Measurements from ENCODE around the gene KCNIP4.

The KCNIP4 gene

DNA sequence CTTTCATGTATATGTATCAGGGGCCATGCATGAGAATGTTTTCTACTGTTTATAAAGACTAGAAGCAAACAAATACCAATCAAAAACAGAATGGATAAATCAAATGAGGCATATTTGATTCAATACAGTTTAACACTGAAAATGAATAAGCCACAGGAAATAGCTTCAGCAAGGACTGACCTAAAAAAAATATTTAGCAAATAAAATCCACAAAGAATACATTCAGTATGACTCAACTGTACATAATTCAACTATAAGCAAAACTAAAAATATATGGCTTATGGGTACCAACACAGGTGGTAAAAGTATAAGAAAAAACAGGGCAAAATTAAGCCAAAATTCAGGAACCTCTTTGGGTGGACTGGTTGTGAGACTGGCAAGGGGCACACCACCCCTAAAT lies 112.9 kb downstream of the KCNIP4 start:
- DNase-seq = no peak

- DNase-seq = no peak
Observed at GRCh38 chr4:21830272-21830671, 118.3 kb downstream of the KCNIP4 start.

- DNase-seq = no peak
Observed at GRCh38 chr4:21827575-21827974, 121.0 kb downstream of the KCNIP4 start.

DNA sequence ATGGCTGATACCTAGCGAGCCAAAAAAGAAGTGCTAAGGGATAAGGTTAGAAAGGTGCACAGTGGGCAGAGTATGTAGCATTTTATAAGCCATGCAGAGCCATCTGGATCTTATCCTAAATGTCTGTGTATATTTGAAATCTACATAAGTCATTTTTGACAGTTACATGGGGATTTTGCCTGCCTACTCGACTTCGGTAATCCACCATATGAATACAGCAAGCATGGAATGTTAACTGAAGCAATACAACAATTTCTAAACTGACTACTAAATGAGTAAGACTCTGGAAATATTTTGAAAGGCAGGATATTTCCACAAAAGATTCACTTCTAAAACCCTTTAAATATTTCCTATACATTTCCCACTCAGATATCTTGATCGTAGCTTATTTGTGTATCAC lies 122.5 kb downstream of the KCNIP4 start:
- DNase-seq = no peak

DNA sequence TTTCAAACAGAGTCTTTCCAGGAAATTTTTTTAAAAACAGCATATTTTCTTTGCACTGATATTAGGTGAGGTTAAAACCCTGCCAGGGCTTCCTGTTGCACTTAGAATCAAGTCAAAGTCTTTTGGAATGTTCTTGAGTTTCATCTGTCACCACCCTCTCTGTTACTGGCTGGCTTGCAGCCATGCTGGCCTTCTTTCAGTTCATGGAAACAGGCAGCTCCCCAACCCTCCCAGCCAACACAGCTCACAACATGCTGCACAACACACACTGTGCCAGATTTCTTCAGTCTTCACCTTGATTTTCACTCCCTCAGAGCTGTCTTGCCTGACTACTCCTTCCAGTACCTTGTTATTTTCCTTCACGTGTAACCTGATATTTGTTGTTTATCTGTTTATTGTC lies 129.5 kb downstream of the KCNIP4 start:
- DNase-seq = no peak

- DNase-seq = no peak
Observed at GRCh38 chr4:21815651-21816377, 132.8 kb downstream of the KCNIP4 start.

GRCh38 chr4:21811565-21811964 lies 137.0 kb downstream of the KCNIP4 start:
- DNase-seq = no peak

DNA sequence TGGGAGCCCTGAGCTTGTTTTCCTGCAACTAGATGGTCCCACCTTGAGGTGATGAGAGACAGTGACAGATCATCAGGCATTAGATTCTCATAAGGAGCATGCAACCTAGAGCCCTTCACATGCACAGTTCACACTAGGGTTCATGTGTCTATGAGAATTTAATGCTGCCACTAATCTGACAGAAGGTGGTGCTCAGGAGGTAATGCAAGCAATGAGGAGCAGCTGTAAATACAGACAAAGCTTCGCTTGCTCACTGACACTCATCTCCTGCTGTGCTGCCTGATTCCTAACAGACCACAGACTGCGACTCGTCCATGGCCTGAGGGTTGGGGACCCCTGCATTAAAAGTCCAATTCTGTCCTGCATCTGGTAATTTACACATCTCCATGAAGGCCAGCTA lies 141.6 kb downstream of the KCNIP4 start:
- DNase-seq = no peak

DNA sequence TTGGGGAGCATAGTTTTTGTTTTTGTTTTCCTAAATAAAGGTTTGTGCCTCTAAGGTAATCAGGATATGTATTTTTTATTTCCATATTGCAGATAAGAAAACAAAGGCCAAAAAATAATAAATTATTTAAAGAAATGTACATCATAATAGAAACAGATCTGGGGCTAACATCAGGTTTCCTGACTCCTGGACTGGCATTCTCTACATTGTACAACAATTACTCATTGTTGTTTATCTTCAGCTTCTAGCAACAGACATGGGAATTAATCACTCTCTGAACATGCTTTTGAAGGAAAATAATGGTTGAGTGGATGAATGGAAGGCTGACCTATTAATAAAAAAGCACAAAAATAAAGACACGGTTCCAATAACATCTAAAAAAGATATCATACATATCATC lies 146.2 kb downstream of the KCNIP4 start:
- DNase-seq = no peak

GRCh38 chr4:21801661-21802385 lies 146.7 kb downstream of the KCNIP4 start:
- no peak for DNase-seq

GRCh38 chr4:21795091-21795490 lies 153.5 kb downstream of the KCNIP4 start:
- DNase-seq = no peak

DNA sequence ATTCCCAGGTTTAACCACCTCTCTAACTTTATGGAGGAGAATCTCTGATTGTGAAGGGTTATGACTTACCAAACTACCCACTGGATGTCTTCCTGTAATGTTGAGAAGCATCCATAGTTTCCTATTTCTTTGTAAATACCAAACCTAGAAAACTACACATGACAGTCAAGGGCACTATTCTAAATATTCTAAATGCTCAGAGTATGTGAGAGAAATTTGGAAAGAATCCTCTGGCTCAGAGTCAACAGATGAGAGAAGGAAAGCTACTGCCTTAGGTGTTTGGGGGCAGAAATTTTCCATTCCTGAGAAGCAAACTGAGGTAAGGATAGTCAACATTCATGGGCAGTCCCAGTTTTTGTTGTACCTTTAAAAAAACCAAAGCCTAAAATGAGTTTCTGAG lies 155.8 kb downstream of the KCNIP4 start:
- no peak for DNase-seq

DNA sequence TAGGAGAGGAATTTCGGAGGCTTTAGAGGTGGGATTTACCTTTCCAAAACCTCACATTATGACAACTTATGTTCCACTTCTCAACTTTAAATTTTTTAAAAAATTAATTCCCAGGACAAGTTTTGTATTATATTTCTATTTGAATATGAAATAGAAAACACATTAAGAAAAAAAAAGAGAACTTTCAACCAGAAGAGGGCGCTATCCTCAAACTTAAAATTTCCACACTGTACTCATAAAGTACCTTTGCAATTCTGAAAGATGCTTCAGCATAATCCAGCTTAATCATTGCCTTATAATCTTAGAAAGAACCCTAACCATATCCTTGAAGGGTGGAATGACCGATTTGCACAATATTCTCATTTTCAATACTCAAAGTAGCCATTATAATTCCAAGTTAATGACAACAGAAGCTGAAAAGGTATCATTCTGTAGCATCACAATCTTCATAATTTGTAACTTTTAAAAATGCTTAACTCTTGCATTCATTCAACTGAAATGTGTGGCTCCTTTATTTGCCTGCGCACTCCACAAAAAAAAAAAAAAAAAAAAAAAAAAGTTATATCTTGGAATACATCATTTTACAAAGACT lies 158.0 kb downstream of the KCNIP4 start:
- peak; percentile 48 to 56 for DNase-seq

DNA sequence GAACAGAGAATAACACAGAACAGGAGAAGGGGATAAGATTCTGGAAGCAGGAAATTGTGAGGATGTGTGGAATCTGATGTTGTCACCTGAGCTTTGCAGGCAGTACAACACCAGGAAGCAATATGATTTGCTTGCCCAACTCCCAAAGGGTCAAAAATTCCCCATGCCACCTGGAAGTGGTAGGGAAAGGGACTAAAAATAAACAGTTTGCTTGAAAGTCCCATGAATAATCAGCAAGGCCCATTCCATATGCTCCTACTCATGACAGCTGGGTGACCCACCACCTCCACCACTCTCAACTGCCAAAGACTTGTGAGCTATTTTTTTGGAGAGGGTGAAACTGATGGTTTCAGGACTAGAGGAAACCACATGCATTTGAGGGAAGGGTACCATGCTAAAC lies 168.4 kb downstream of the KCNIP4 start:
- no peak for DNase-seq

DNA sequence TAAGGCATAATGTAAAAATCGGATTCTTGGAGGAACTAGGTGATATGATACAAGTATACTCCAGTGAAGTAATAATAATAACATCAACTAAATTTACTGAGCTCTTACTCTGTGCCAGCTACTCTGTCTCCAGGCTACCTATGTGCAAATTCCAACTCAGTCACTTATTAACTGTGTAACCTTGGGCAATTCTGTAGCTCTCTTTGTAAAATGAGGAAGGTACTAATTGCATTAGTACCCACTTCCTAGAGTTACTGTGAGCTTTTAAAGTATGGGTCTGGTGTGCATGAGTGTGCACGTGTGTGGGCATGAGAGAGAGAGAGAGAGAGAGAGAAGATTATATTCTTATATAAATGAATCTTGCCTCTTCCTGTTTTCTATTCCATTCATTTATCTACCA lies 169.9 kb downstream of the KCNIP4 start:
- no peak for DNase-seq

DNA sequence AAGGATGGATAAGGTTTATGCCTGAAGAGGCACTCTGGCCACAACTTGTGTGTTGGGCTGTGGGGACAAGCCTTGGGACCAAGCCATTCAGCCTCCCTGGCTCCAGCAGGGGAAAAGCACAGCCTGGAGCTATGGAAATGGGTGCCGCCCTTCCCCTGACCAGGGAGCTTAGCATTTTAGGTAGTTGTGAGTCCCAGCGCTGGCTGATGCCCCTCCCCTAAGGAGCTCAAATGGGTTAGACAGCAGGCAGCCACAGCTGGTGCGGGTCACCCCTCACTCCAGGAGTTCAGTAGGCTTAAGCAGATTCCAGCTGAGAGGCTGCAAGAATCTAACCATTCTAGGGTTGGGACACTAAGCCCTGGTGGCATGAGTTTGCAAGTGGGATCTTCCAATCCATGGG lies 172.9 kb downstream of the KCNIP4 start:
- no peak for DNase-seq

- DNase-seq = no peak
Observed at GRCh38 chr4:21769404-21770147, 179.0 kb downstream of the KCNIP4 start.

DNA sequence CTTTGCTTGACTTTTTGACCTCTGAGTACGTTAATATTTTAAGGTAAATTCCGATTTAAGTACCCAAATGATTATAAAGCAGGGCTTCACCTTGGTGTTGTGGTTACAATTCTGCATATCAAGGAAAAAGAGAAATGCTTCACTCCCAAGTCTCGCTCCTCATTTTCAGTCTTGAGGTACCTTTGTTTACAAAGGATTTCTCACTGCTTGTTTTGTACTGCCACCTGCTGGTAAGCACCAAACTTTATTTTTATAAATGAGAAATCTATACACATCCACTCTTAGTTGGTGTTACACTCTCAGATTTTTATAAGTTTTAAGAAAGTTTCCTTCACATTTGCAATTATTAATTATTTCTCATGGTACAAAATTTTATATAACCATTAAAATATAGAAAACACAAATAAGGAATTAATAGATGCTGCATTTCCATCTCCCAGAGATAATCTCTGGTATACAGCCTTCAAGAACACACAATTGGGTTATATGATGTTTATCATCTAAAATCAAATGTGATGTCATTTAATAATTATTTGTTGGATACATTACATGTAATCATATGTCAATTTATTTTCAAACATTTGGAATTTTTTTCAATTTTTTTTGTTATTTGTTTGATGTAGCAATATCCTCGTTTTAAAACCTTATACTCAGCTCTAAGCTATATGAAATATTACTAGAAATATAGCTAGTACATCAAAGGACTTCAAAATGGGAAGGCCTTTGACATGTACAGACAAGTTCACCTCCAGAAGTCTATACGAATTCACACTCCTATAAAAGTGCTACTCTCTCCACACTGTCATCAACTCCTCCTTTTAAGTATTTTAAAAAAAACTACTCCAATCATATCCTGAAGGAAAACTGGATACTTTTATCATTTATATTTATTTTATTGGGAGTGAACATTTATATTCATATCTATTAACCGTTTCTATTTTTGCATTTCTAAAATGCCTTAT lies 179.9 kb downstream of the KCNIP4 start:
- peak; percentile 59 to 68 for DNase-seq

DNA sequence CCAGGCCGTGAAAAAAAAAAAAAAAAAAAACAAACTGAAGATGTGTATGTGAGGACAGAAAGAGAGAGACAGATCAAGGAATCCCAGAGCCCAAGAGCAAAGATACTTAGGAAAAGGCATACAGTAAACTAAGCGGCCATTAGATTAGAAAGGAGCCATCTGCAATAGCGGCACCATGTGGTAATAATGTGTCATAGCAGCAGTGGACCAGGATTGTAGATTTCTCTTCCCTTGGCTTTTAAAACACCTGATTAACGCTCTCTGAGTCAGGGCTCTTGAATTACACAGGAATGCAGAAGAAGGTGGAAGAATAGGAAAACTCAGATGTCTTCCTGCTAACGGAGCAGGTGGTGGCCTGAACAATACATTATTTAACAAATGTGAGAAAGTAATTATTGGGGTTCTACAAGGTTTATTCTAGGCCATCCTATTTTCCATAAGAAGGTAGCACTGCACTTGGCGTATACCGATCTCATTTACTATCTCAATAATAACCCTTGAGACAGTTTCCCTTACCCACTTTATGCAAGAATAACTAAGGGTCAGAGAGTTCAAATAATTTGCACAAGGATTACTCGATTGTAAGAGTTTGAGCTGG lies 182.7 kb downstream of the KCNIP4 start:
- peak; percentile 51 to 67 for DNase-seq

DNA sequence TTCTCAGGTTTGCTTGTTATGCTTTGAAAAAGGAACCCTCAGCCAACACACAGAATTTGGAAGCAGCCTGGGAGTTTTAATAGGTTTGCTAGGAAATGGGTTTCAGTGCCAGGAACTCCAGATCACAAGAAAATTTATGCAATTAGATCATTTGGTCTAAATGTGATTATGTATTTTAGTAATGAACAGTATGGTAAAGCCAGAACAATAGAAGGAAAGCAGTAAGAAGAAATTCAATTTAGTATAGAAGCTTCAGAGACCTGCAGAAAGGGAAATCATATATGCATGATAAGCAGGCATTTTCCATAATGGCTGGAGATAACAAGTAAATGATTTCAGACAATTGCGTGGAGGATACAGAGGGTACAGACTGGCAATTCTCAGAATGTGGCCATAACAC lies 184.7 kb downstream of the KCNIP4 start:
- DNase-seq = no peak

GRCh38 chr4:21757248-21757647 lies 191.3 kb downstream of the KCNIP4 start:
- no peak for DNase-seq
